ENCODE data around the gene GPR15LG.

GPR15LG gene

GRCh38 chr10:84184517-84184916 is 10.9 kb downstream of the GPR15LG start:
- no peak for TF ChIP-seq CTCF (IDR thresholded peaks at IDR 0.05)
- no peak overlapping the region for H3K27ac ChIP-seq
- H3K4me3 ChIP-seq = no peak overlapping the region
- DNase-seq (ENCODE audit: low spot score) = no peak

- no peak overlapping the region for H3K4me3 ChIP-seq
- no peak overlapping the region for H3K27ac ChIP-seq
- no peak for DNase-seq (ENCODE audit: low spot score)
- no peak for TF ChIP-seq CTCF (IDR thresholded peaks at IDR 0.05)
Observed at GRCh38 chr10:84185526-84186175, 12.1 kb downstream of the GPR15LG start.

GRCh38 chr10:84188815-84189214 is 15.2 kb downstream of the GPR15LG start:
- DNase-seq (ENCODE audit: low spot score) = no peak
- no peak for TF ChIP-seq CTCF (IDR thresholded peaks at IDR 0.05)
- no peak overlapping the region for H3K27ac ChIP-seq
- H3K4me3 ChIP-seq = no peak overlapping the region

GRCh38 chr10:84190621-84191020 is 17.0 kb downstream of the GPR15LG start:
- Histone ChIP-seq H3K4me3 (no peak overlapping the region), H3K27ac (no peak overlapping the region)
- no peak for TF ChIP-seq CTCF (IDR thresholded peaks at IDR 0.05)
- no peak for DNase-seq (ENCODE audit: low spot score)

GRCh38 chr10:84191106-84191505 is 17.5 kb downstream of the GPR15LG start:
- TF ChIP-seq CTCF (IDR thresholded peaks at IDR 0.05) = no peak
- Histone ChIP-seq H3K4me3 (no peak overlapping the region), H3K27ac (no peak overlapping the region)
- DNase-seq (ENCODE audit: low spot score) = no peak

GRCh38 chr10:84193327-84193726 is 19.7 kb downstream of the GPR15LG start:
- Histone ChIP-seq H3K4me3 (no peak overlapping the region), H3K27ac (no peak overlapping the region)
- TF ChIP-seq CTCF (IDR thresholded peaks at IDR 0.05) = no peak
- no peak for DNase-seq (ENCODE audit: low spot score)

- H3K4me3 ChIP-seq = peak overlapping the region; percentile 65
- DNase-seq (ENCODE audit: low spot score) = no peak
- TF ChIP-seq CTCF (IDR thresholded peaks at IDR 0.05) = no peak
- H3K27ac ChIP-seq = no peak overlapping the region
Observed at GRCh38 chr10:84193846-84194423, 20.3 kb downstream of the GPR15LG start.

Data from coronary artery (tissue), 2 donors.